ENCODE data around the gene MRPL46. TPM values are rescaled to one million over a fixed set of nuclear protein-coding genes. Genes with fewer than 3 reads are reported as not detected.
"Not testable (repeated sequence)": the region's sequence is repeated elsewhere in the genome, so short reads cannot be mapped to it uniquely, and the experiment has no call there.

Gene MRPL46
- total RNA-seq, 1 donor from 2014 or later: 15.1 TPM

DNA sequence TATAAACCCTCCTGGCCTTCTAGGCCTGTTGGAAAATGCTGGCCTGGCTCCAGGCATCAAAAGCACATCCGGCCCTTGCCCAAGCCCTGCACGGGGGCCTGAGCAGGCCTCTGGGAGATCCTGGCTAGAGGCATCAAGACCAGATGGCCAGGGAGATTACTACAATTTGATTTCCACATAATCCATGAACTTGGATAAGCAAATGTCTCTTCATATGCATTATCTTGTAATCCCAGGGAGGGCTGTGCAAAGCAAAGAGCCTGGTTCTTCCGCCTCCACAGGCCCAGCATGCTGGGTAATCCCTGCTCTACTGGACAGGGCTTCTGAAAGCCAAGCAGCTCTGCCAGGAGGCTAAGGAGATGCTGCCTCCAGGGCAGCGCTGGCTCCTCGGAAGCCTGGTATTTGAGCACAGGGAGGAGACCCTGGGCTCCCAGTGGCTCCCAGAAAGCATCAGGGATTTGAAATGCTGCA lies 18.2 kb downstream of the MRPL46 start:
- FAIRE-seq (no peak), DNase-seq (ENCODE audit: low spot score in 2 of 2) (no peak)

- no peak for FAIRE-seq
- DNase-seq (ENCODE audit: low spot score in 2 of 2): no peak
Measured at GRCh38 chr15:88447741-88448140, 19.4 kb downstream of the MRPL46 start.

DNA sequence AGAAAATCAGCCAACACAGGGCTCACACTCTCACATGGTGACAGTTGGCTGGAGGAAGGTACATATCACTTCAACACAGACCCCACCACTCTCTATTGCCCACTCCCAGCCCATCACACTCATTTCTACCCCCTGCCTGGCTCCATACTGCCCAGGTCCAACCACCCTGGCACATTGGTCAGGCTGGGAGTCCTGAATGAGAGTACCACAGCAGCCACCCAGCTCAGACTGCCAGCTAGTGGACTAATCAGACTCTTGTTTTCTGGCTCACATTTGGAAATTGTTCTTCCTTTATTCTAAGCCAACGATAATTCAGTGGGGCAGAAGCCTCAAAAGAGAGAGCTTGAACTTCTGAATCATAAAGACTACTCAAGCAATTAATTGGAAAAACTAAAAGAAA lies 20.0 kb downstream of the MRPL46 start:
- no peak for FAIRE-seq
- DNase-seq (ENCODE audit: low spot score in 2 of 2): no peak

DNA sequence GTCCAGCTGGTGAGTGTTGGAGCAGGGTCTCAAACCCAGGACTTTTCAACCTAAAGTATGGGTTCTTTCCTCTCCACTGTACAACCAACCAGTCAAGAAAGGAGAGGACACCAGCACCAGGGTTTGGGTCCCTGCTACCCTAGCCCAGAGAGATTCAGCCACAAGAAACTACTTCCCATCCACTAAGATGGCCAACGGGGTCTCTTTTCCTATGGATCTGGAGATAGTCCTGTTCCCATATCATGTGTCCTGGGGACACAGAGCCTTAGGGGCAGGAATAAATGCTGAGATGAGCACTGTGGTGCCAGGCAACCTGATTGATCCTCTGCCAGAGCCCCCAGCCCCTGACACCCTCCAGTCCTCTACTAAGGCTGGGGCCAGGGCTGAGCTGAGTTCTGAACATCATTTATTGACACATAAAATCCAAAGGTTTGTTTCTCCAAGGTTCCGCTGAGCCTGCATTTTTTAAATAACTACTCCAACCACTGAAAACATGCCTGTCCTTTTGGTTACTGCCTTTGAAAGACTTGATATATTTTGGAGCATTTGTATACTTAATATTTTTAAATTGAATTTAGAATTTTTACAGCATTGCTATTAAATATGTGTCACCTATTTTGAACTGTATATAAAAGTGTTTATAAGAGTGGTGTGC lies 26.0 kb downstream of the MRPL46 start:
- no peak for FAIRE-seq
- no peak for DNase-seq (ENCODE audit: low spot score in 2 of 2)

DNA sequence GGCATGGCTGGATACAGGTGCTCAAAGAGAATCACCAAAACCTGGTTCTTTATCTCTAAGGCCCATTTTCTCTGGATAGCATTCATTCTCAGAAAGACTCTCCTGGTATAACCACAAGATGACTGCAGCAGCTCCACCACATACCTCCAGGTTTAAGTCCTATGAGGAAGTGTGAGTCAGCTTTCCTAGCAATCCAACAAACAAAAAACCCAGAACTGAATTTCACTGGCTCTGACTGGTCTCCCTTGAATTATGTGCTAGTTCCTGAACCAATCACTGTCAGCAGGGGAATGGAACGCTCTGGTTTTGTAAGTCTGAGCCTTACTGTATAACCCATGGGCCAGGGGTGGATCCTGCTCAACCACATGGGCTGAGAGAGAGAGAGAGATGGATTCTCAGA lies 27.2 kb downstream of the MRPL46 start:
- DNase-seq (ENCODE audit: low spot score in 2 of 2) (no peak), FAIRE-seq (no peak)

GRCh38 chr15:88438181-88438580 lies 29.0 kb downstream of the MRPL46 start:
- FAIRE-seq: no peak
- no peak for DNase-seq (ENCODE audit: low spot score in 2 of 2)

DNA sequence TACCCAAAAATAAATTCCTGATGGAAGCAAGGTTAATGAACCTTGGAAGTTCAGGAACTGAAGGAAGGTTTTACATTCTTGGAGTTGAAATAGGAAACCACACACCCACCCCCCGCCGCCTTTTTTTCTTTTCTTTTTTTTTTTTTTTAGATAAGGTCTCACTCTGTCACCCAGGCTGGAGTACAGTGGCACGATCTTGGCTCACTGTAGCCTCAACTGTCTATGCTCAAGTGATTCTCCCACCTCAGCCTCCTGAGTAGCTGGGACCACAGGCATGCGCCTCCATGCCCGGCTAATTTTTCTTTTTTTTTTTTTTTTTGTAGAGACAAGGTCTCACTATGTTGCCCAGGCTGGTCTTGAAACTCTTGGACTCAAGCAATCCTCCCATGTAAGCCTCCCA lies 33.1 kb downstream of the MRPL46 start:
- not testable (repeated sequence) for DNase-seq (ENCODE audit: low spot score in 2 of 2); FAIRE-seq

- no peak for DNase-seq (ENCODE audit: low spot score in 2 of 2)
- FAIRE-seq: no peak
Measured at GRCh38 chr15:88433046-88433685, 34.0 kb downstream of the MRPL46 start.

GRCh38 chr15:88431441-88431840 lies 35.7 kb downstream of the MRPL46 start:
- DNase-seq (ENCODE audit: low spot score in 2 of 2) (no peak), FAIRE-seq (no peak)

- DNase-seq (ENCODE audit: low spot score in 2 of 2): no peak
- no peak for FAIRE-seq
Measured at GRCh38 chr15:88430051-88430450, 37.1 kb downstream of the MRPL46 start.

GRCh38 chr15:88428805-88429605 lies 38.2 kb downstream of the MRPL46 start:
- DNase-seq (ENCODE audit: low spot score in 2 of 2) (no peak), FAIRE-seq (no peak)

DNA sequence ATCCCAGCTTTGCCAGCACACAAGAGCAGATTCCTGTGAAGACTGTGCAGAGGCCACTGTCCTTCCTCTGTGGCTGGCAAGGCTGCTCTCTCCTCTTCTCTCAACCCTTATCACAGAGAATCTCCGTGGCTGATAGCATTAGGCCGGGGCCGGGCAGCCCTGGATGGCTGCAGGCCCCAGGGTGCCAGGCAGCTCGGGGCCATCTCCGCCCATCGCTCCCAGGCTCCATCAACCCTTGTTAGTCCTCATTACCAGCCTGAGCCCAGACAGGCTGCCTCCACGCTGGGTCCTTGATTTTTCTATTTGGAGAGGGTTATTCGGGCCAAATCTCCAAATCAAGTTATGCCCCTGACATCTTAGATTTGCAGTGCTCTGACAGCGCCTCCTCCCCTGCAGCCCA lies 39.1 kb downstream of the MRPL46 start:
- FAIRE-seq (no peak), DNase-seq (ENCODE audit: low spot score in 2 of 2) (no peak)

DNA sequence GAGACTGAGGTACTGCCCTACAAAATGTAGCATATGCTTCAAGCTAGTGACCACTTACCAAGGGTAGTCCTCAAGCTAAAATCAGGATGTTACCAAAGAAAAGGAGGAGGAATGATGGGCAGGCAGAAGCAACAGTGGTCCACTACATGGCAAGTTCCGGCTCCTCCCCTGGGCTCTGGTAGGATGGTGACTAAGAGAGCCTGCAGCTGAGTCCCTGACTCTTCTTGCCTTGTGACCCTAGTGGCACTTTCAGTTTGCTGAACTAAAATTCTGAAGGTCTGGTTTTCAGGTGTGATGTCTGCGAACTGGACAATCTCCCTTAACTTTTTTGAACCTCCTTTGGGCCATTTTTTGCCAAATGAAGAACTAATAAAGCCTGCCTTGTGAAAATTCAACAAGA lies 40.9 kb downstream of the MRPL46 start:
- FAIRE-seq (no peak), DNase-seq (ENCODE audit: low spot score in 2 of 2) (no peak)

DNA sequence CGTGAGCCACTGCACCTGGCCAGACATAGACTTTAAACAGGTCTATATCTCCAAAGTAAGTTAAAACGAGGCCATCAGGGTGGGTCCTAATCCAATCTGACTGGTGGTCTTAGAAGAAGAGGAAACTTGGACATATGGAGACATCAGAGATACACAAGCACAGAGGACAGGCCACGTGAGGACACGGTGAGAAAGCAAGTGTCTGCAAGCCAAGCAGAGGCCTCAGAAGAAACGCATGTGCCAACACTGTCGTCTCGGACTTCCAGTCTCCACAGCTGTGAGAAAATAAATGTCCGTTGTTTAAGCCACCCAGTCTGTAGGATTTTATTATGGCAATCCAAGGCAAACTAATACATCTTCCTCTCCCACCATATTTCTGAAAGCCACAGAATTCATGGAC lies 43.9 kb downstream of the MRPL46 start:
- no peak for FAIRE-seq
- DNase-seq (ENCODE audit: low spot score in 2 of 2): no peak

DNA sequence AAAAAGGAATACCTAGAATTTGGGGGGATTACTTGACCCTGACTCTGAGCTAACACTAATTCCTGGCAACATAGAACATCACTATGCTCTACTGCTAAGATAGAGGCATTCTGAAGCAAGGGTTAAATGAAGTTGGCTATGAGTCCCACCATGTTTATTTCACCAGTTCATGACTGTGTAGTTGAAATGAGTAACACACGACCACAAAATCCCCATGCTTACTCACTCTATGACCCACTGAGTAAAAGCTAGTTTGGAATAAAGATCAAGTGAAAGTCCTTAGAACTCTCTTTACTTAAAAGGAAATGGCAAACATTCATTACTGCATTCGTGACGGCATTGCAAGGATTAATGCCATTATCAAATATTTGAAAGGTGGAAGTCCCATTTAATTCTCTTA lies 47.4 kb downstream of the MRPL46 start:
- DNase-seq (ENCODE audit: low spot score in 2 of 2) (no peak), FAIRE-seq (no peak)

Other genes with a start within 250 kb of the MRPL46 start
- gene NTRK3, start 210.6 kb downstream of the MRPL46 start, total RNA-seq: 34.6 TPM
- 15.9 TPM for gene MRPS11, start 320 bp upstream of the MRPL46 start, total RNA-seq
- 8.2 TPM for gene DET1, start 79.3 kb upstream of the MRPL46 start, total RNA-seq
- gene AEN, start 154.0 kb upstream of the MRPL46 start, total RNA-seq: 4.5 TPM
- not detected for gene ISG20, start 171.6 kb upstream of the MRPL46 start, total RNA-seq